GM12873 (cell line): ENCODE results near the gene LGR4.

ENCODE experiments used
- TF ChIP-seq, protein P1 (sequence below): IDR thresholded peaks from 2 replicates; pipeline ENCODE4 v1.5.1; 2012; ENCODE audit warnings: low read depth, mild to moderate bottlenecking, moderate library complexity, low read length, control low read depth; ENCODE audit not compliant: insufficient read depth; ENCODE audit errors: missing control alignments

The LGR4 gene

DNA sequence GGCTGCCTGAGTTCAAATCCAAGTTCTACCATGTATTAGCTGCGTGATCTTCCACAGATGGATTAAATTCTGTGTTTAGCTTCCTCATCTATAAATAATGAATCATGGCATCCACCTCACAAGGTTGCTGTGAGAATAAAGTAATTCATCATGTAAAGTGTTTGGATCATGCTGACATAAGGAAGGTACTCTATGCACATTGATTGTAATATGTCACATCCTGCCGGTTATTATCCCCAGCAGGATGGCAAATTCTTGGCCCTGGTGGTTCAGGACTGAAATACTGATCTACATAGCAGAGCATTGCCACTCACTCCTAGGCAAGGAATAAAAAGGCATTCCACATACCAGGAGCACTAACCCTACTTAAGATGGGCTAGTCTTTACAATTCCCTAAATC, 40.8 kb downstream of the LGR4 start:
- TF ChIP-seq, protein P1, sequence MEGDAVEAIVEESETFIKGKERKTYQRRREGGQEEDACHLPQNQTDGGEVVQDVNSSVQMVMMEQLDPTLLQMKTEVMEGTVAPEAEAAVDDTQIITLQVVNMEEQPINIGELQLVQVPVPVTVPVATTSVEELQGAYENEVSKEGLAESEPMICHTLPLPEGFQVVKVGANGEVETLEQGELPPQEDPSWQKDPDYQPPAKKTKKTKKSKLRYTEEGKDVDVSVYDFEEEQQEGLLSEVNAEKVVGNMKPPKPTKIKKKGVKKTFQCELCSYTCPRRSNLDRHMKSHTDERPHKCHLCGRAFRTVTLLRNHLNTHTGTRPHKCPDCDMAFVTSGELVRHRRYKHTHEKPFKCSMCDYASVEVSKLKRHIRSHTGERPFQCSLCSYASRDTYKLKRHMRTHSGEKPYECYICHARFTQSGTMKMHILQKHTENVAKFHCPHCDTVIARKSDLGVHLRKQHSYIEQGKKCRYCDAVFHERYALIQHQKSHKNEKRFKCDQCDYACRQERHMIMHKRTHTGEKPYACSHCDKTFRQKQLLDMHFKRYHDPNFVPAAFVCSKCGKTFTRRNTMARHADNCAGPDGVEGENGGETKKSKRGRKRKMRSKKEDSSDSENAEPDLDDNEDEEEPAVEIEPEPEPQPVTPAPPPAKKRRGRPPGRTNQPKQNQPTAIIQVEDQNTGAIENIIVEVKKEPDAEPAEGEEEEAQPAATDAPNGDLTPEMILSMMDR: no peak

DNA sequence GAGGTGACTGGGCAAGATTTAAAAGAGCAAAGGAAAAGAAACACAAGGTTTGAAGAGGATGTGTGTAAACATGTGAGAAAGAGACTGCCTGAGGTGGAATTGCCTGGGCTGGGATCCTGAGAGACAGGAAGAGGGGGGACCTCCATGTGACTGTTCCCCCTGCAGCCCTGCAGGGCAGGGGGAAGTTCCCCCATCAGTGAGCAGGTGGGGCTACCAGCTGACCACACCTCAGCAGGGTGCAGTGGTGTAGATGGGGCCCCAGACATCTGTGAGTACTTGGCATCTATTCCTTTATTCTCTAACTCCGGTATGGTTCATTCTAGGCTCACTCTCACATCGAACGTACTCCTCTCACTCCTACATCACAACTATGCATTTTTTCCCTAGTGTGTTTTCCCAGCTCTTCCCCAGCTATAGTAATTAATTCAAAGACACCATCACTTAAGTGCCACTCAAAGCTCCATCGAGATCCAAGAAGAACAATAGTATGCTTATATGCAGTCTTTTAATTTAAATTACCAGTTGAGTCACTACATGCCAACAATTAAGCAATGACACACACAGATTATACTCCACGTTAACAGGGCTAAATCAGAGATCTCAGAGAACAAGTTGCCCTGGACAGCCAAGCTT, 42.7 kb downstream of the LGR4 start:
- TF ChIP-seq, protein P1: no peak

DNA sequence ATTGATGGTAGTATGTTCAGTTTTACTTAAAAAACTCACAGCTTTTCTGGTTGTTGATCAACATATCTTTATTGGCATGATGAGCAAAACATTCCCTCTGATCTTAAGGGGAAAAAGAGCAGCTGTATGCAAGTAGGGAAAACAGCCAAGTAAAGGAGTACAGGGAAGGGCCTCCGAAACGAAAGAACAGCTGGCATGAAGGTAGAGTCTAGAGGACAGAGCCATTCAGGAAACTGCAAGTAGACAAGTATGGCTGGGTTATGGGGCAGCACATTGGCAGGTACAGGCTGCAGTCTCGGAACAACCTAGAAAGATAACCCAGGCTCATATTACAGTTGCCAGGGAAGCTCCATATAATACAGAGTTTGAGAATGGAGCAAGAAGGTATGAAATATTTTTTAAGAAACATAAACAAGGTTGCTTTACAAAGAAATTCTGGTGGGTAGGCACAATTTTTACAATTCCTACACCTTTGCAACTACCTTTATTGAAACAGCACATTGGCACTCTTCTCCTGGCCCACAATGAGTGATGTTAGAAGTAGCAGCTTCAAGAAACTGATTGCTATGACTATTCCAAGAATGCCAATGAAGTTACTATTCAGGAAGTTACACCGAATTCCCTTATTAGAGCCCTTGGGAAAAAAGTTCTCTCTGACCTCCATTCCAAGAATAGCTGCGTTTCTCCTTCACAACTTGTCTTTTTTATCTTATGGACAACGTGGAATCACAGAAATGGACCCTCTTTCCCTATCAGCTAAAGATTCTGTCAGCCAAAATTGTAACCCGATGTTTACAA, 45.2 kb downstream of the LGR4 start:
- TF ChIP-seq, protein P1: no peak

DNA sequence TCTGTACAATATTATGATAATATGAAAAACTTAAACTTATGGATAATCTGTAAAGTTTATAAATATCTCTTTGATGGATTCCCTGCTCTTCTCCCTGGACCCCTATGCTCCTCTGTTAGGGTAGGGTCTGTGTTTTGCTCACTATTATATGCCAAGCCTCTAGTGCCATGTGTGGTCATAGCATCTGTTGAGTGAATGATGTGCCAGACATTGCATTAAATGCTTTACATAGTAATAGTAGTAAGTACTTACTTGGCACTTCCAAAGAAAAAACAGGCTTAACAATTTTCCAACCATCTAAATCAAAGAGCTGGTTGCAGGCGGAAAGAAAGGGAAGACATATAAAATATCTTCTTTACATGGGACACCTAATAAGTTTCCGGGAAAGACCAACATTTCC, 46.8 kb downstream of the LGR4 start:
- TF ChIP-seq, protein P1: no peak

DNA sequence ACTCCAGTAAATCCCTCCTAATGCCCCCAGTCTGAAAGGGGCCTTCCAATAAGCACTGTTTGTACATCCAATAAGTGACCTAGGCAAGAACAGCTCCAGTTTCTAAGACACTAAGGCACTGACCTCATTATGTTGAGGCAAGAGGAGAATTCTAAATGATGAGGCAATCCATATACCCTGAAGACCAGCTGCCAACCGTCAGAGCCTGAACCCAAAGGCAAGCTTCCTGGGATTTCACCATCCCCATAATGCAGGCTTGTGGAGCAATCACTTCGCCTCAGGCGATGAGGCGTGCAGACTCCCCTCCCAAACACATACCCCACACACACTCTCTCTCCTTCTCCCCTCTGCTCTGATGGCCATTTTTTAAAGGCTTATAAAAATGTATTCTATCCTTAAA, 49.5 kb downstream of the LGR4 start:
- TF ChIP-seq, protein P1: no peak

DNA sequence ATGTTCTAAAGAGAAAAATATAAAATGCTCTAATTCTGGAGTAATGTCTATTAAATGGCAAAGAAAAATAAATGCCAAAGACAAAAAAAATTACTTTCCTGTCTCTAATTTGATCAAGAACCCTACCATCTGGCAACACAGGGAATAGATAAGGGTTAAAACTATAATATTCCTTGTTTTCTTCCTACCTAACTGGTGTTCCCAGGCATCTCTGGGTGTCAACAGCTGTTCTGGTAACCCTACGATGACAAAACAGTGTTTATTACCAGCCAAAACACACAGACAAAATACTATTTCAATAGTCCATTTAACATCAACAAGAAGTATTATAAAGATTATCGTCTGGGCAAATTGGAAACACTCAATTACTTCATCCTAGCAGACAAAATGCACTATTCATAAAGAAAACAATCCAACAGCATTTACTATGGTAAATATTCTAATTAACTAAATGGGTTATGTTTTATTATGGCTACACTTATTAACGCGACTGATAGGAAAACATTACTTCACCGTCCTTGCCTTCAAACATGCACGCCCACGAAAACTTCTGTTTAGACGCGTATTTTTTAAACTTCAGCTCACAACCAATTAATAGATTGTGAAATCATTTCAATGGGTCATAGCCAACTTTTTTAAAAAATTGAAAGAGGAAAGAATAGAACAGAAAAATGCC, 50.6 kb downstream of the LGR4 start:
- TF ChIP-seq, protein P1: no peak

DNA sequence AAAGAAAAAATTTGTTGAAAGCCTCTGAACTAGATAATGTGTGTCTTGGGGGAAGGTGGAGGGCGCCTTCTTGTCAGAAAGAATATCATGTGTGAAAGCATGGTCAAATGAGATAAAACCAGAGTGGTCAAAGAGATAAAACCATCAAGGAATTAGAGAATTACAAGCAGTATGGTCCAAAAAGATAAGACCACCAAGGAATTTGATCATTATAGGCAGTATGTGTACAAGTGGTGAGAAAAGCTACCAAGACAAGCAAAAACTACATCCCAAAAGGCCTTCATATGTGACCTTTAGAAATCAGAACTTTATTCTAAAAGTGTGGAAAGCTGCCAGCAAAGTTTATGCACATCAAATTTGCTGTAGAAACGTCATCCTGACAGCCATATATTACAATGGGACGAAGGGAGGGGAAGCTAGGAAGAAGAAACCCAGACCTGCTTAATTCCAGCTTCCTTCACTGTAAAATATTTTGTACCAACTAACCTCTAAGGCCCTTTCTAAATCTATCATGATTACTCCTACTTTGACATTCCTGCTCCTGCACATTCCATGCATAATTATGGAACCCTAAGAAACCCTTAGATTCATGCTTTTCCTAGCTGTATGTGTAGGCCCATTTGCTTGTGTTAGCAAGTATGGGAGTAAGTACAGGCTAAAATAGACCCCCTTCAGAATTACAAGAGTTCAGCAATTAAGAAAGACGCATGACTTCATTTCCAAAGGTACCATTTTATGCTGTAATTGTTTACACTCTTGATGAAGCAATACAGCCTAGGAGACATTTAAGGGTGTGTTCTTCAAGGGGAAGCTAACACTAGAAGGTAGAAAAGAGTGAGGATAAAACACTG, 51.6 kb downstream of the LGR4 start:
- TF ChIP-seq, protein P1: no peak
